Muscle of arm (tissue), 12 donors: Measurements from ENCODE around the gene STAMBPL1. TPM values are rescaled to one million over a fixed set of nuclear protein-coding genes. Genes with fewer than 3 reads are reported as not detected.

Experiments used
- polyA plus RNA-seq, 12 donors: library from polyadenylated mRNA; unstranded; fragments of 120-200 nt; gene quantifications; one replicate each; pipeline ENCODE4 v1.2.1, GENCODE V29; 2013; ENCODE audit not compliant: insufficient read length in 12 of 12

STAMBPL1 gene
- polyA plus RNA-seq, 12 donors: 4.8 to 14.3 (median 7.1) TPM; not detected in 1

Other genes starting within 250 kb of the STAMBPL1 start
- gene LIPF, start 215.8 kb upstream of the STAMBPL1 start, polyA plus RNA-seq: under 1 TPM in 1 of 12 donors, not detected in 11; 0.76 TPM
- gene LIPK, start 174.0 kb upstream of the STAMBPL1 start, polyA plus RNA-seq: 1 to 10 TPM in 2 of 12 donors, under 1 TPM in 1, not detected in 9; 0.95 to 4.2 (median 2.6) TPM
- gene LIPN, start 120.2 kb upstream of the STAMBPL1 start, polyA plus RNA-seq: 1 to 10 TPM in 3 of 12 donors, not detected in 9; 1.2 to 3.0 (median 2.0) TPM
- under 1 TPM in 3 of 12 donors, not detected in 9; 0.49 to 0.79 (median 0.61) TPM for gene LIPM, start 77.5 kb upstream of the STAMBPL1 start, polyA plus RNA-seq
- 1 to 10 TPM in 2 of 12 donors, under 1 TPM in 1, not detected in 9; 0.46 to 2.0 (median 1.2) TPM for gene ANKRD22, start 28.4 kb upstream of the STAMBPL1 start, polyA plus RNA-seq
- gene ACTA2, start 72.5 kb downstream of the STAMBPL1 start, polyA plus RNA-seq: 100 to 1,000 TPM in 11 of 12 donors, not detected in 1; 197 to 298 (median 223) TPM
- 10 to 100 TPM in 4 of 12 donors, 1 to 10 TPM in 7, not detected in 1; 5.0 to 12.3 (median 8.3) TPM for gene FAS, start 110.6 kb downstream of the STAMBPL1 start, polyA plus RNA-seq